GM21381 (cell line): ENCODE results near the gene ADGB.
"Not testable (repeated sequence)": the region's sequence is repeated elsewhere in the genome, so short reads cannot be mapped to it uniquely, and the experiment has no call there.

Experiments
- ATAC-seq: cut with Tn5 transposase; IDR thresholded peaks from one replicate; pipeline ENCODE4 v1.9.1; 2021; ENCODE audit warnings: mild to moderate bottlenecking, moderate library complexity; ENCODE audit not compliant: unreplicated experiment

Gene ADGB

DNA sequence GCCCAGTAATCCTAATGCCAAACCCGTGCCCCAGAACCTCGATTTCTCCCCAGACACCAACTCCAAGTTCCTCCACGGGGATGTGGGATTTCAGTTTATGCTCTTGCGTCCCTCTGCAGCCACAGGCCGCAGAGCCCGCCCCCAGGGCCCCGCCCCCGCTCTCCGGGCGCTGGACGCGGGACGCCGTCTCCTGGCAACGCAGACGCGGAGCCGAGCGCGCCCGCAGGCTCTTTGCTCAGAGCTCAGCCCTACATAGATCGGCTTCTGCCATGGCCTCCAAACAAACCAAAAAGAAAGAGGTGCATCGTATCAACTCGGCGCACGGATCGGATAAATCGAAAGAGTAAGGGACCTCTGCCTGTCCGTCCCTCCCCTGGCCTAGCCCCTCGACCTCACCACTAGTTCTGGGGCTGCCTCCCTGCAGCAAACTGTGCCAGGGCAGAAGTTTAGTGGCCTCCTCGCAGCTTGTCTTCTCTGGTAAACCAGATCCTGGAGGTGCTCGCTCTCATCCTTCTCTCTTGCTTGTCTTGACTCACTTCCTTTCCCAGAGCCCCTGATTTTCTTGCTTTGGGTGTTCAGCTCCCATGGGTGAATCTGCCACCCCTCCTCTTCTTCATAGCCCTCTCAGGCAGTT is at the start of gene ADGB:
Gene ADGB (plus strand): TSS at position 201 of the 634 bp plus-strand sequence. CDS start 69 bp downstream, at position 270.
- no peak for ATAC-seq

GRCh38 chr6:146550911-146551310 is 47.9 kb upstream of the ADGB start:
- no peak for ATAC-seq

DNA sequence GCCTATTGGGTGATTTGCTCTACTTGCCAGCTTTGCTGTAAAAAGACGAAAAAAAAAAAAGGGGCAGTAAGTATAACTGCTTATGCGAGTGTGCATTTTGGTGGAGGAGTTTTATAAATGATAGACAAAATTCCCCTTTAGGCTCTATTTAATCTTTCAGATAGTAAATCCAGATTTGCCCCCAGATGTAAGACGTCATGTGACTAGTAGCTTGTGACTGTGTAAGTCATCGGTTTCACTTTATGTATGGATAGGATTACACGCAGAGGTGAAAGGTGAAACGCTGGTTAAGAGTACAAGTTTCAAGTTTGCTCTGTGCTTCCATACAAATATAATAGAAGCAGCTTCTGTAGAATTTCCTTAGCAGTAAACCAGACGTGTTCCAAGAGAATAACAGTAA is 47.2 kb upstream of the ADGB start:
- ATAC-seq, result no peak

GRCh38 chr6:146553377-146554135 is 45.2 kb upstream of the ADGB start:
- no peak for ATAC-seq

GRCh38 chr6:146560607-146561006 is 38.2 kb upstream of the ADGB start:
- ATAC-seq, result no peak

DNA sequence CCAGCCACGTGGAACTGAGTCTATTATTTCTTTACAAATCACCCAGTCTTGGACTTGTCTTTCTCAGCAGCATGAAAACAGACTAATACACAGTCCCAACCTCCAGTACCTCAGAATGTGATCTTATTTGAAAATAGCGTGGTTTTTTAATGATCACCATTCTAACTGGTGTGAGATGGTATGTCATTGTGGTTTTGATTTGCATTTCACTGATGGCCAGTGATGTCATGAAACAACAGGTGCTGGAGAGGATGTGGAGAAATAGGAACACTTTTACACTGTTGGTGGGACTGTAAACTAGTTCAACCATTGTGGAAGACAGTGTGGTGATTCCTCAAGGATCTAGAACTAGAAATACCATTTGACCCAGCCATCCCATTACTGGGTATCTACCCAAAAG is 32.1 kb upstream of the ADGB start:
- not testable (repeated sequence) for ATAC-seq

GRCh38 chr6:146568619-146569018 is 30.2 kb upstream of the ADGB start:
- ATAC-seq, result not testable (repeated sequence)

DNA sequence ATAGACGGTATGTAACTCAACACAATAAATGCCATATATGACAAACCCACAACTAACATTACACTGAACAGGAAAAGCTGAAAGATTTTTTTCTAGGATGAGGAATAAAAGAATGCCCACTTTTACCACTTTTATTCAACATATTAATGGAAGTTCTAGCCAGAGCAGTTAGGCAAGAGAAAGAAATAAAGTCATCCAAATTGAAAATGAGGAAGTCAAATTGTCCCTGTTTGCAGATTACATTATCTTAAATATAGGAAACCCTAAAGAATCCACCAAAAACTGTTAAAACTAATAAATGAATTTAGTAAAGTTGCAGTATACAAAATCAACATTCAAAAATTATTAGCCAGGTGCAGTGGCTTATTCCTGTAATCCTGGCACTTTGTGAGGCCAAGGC is 24.6 kb upstream of the ADGB start:
- ATAC-seq, result no peak

DNA sequence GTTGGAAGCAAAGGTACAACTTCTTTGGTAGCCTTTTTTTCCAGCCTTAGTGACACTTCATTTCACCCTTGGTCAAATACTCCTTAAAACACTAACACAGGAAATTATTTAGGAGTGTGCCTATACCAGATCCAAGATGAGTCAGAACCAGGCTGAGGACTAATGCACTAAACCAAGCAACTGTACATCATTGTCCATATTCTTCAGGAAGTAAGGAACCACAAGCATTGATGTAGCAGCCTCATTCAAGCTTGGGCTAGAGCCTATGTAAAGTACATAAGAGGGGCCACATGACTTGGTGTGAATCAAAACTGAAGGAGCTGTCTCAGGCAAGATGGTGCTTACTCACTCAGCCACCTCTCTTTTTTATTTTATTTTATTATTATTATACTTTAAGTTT is 20.7 kb upstream of the ADGB start:
- ATAC-seq, result no peak

- ATAC-seq, result no peak
Observed at GRCh38 chr6:146581968-146582367, 16.8 kb upstream of the ADGB start.

- no peak for ATAC-seq
Observed at GRCh38 chr6:146582857-146583256, 15.9 kb upstream of the ADGB start.

GRCh38 chr6:146583966-146584365 is 14.8 kb upstream of the ADGB start:
- no peak for ATAC-seq

DNA sequence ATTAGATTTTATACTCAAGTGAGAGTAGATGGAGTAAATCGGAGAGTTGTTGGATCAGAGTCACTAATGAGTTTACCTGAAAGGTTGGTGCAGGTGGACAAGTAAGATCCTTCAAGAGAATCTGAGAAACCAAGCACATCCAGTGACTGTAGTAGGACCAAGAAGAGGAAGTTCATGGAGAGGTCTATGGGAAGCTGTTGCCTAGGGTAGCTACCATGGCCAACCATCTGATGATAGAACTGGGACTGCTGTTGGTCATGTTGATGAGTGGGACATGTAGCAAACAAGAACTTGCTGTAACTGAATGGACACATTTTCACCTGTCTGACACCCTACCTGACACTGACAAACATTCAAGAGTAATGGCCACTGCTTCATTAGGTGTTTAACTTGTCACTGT is 11.3 kb upstream of the ADGB start:
- no peak for ATAC-seq

DNA sequence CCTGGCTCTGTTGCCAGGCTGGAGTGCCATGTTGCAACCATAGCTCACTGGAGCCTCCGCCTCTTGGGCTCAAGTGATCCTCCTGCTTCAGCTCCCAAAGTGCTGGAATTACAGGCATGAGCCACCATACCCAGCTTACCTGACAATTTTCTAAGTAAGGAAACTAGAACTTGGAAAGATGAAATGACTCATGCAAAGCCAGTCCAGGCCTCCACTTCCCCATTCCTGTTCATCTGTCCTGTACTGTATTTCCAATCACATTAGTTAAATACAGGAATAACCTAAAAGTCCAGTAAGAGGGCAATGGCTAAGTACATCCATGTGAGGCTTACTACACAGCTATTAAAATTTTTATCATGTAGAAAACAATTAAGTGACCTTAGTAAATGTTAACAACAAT is 8.3 kb upstream of the ADGB start:
- no peak for ATAC-seq

- ATAC-seq, result no peak
Observed at GRCh38 chr6:146592451-146592850, 6.3 kb upstream of the ADGB start.

GRCh38 chr6:146593986-146594385 is 4.8 kb upstream of the ADGB start:
- ATAC-seq, result no peak

- ATAC-seq, result no peak
Observed at GRCh38 chr6:146594495-146594894, 4.3 kb upstream of the ADGB start.

GRCh38 chr6:146595972-146596731 is 2.6 kb upstream of the ADGB start:
- ATAC-seq, result no peak

GRCh38 chr6:146601352-146601751 is 2.6 kb downstream of the ADGB start:
- ATAC-seq, result no peak

DNA sequence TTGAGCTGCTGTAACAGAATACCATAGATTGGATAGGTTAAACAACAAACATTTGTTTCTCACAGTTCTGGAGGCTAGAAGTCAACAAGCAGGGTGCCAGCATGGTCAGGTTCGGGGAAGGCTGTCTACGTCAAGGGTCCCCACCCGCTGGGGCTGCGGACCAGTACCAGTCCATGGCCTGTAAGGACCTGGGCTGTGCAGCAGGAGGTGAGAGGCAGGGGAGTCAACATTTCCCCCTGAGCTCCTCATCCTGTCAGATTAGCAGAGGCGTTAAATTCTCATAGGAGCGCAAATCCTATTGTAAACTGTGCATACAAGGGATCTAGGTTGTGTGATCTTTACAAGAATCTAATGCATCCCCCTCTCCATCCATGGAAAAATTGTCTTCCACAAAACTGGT is 3.8 kb downstream of the ADGB start:
- no peak for ATAC-seq

DNA sequence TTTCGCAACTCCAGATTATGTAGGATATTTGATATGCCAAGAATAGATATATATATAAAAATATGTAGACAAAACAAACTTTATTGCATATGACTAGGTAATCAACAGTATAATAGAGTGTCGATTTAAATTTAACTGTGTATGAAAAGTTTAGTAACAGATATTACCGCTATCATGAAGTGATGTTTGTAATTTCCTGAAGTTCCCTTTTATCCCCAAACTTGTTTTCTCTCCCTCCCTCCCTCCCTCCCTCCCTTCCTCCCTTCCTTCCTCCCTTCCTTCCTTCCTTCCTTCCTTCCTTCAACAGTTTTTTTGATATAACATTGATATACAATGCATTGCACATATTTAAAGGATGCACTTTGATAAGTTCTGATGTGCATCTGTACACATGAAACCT is 15.2 kb downstream of the ADGB start:
- no peak for ATAC-seq

GRCh38 chr6:146620655-146621054 is 21.9 kb downstream of the ADGB start:
- no peak for ATAC-seq
